Liver (tissue), 3 donors: ENCODE data around the gene PRSS38.

Experiments used
- ATF3 ChIP-seq: IDR thresholded peaks from 2 replicates; pipeline ENCODE4 v1.6.1; 2016; ENCODE audit warnings: antibody characterized with exemption
- CTCF ChIP-seq: fragments of 150-350 bp; IDR thresholded peaks from 2 replicates; pipeline ENCODE4 v1.5.1; 2017; ENCODE audit warnings: improper control_type of control experiment, low read depth, low read length; ENCODE audit not compliant: missing input control
- EGR1 ChIP-seq, 2 donors: IDR thresholded peaks; 2 replicates each; pipeline ENCODE4 v1.6.1; 2016 to 2018; ENCODE audit warnings: antibody characterized with exemption in 2 of 2, low read depth in 2 of 2
- FOXA1 ChIP-seq: IDR thresholded peaks from 2 replicates; pipeline ENCODE4 v1.6.1; 2016; ENCODE audit warnings: antibody characterized with exemption
- FOXA2 ChIP-seq: IDR thresholded peaks from 2 replicates; pipeline ENCODE4 v1.6.1; 2016; ENCODE audit warnings: antibody characterized with exemption
- GABPA ChIP-seq, 2 donors: IDR thresholded peaks in 1 of 2; conservative IDR thresholded peaks in 1 of 2; 2 replicates each; pipeline ENCODE4 v1.6.1; 2016; ENCODE audit warnings: antibody characterized with exemption in 2 of 2, mild to moderate bottlenecking in 1 of 2, moderate library complexity in 1 of 2
- MAX ChIP-seq: IDR thresholded peaks from 2 replicates; pipeline ENCODE4 v1.6.1; 2016; ENCODE audit warnings: antibody characterized with exemption
- RAD21 ChIP-seq, 2 donors: IDR thresholded peaks; 2 replicates each; pipeline ENCODE4 v1.6.1; 2016; ENCODE audit warnings: antibody characterized with exemption in 2 of 2, mild to moderate bottlenecking in 2 of 2
- REST ChIP-seq: IDR thresholded peaks from 2 replicates; pipeline ENCODE4 v1.6.1; 2016; ENCODE audit warnings: antibody characterized with exemption, mild to moderate bottlenecking
- RXRA ChIP-seq, 2 donors: IDR thresholded peaks; 2 replicates each; pipeline ENCODE4 v1.6.1; 2017 to 2018; ENCODE audit warnings: antibody characterized with exemption in 2 of 2, mild to moderate bottlenecking in 1 of 2
- SP1 ChIP-seq: IDR thresholded peaks from 2 replicates; pipeline ENCODE4 v1.6.1; 2018; ENCODE audit warnings: antibody characterized with exemption, mild to moderate bottlenecking
- TAF1 ChIP-seq: conservative IDR thresholded peaks from 2 replicates; pipeline ENCODE4 v1.6.1; 2016; ENCODE audit warnings: antibody characterized with exemption, mild to moderate bottlenecking
- YY1 ChIP-seq: IDR thresholded peaks from 2 replicates; pipeline ENCODE4 v1.6.1; 2016; ENCODE audit warnings: antibody characterized with exemption, mild to moderate bottlenecking
- ZBTB33 ChIP-seq: IDR thresholded peaks from 2 replicates; pipeline ENCODE4 v1.6.1; 2016; ENCODE audit warnings: antibody characterized with exemption
- donor health status: healthy.
- donor health status: healthy.

- TF ChIP-seq SP1 (no peak), CTCF (no peak), TAF1 (no peak), YY1 (no peak), EGR1 (IDR thresholded peaks at IDR 0.05; ENCODE audit: low read depth in 2 of 2) (no peak), RXRA (IDR thresholded peaks at IDR 0.05) (no peak), RAD21 (IDR thresholded peaks at IDR 0.05) (no peak), ZBTB33 (no peak), GABPA (IDR thresholded peaks at IDR 0.05 in 1 of 2, conservative IDR thresholded peaks at IDR 0.05 in 1 of 2) (no peak), REST (no peak), FOXA1 (no peak), MAX (no peak), ATF3 (no peak), FOXA2 (no peak)
Observed at GRCh38 chr1:227845147-227845458, 29.6 kb downstream of the PRSS38 start.
